Peyer's patch (tissue), 4 donors: Measurements from ENCODE around the gene AUTS2.

Experiments
- POLR2A ChIP-seq, 2 donors: fragments of 450-650 bp; IDR thresholded peaks; one replicate each; pipeline ENCODE4 v1.5.1; 2017; ENCODE audit warnings: antibody characterized with exemption in 2 of 2, mild to moderate bottlenecking in 2 of 2, moderate library complexity in 2 of 2
- TF ChIP-seq, protein P1 (sequence below), 6 experiments: fragments of 450-650 bp in 4 of 6; fragments of 200-600 bp in 2 of 6; sonication (generic) in 1 of 6; IDR thresholded peaks; one replicate each; pipeline ENCODE4 v1.5.1; 2017 to 2019; ENCODE audit warnings: antibody characterized with exemption in 6 of 6, mild to moderate bottlenecking in 3 of 6, moderate library complexity in 1 of 6

GRCh38 chr7:69928621-69929020, 330.3 kb downstream of the AUTS2 start:
- TF ChIP-seq, protein P1, sequence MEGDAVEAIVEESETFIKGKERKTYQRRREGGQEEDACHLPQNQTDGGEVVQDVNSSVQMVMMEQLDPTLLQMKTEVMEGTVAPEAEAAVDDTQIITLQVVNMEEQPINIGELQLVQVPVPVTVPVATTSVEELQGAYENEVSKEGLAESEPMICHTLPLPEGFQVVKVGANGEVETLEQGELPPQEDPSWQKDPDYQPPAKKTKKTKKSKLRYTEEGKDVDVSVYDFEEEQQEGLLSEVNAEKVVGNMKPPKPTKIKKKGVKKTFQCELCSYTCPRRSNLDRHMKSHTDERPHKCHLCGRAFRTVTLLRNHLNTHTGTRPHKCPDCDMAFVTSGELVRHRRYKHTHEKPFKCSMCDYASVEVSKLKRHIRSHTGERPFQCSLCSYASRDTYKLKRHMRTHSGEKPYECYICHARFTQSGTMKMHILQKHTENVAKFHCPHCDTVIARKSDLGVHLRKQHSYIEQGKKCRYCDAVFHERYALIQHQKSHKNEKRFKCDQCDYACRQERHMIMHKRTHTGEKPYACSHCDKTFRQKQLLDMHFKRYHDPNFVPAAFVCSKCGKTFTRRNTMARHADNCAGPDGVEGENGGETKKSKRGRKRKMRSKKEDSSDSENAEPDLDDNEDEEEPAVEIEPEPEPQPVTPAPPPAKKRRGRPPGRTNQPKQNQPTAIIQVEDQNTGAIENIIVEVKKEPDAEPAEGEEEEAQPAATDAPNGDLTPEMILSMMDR (IDR thresholded peaks at IDR 0.05) = no peak
- no peak for TF ChIP-seq POLR2A (IDR thresholded peaks at IDR 0.05)
